ENCODE data around the gene HIPK2.

- TF ChIP-seq ZNF331 (CRISPR knock-in tag; IDR thresholded peaks at IDR 0.05; ENCODE audit: low read depth) (no peak), CTCF (conservative IDR thresholded peaks at IDR 0.05; ENCODE audit: low read depth in 2 of 2) (peak; percentile 13 to 18; a peak in 1 of 4 replicates), STAT1 (IDR thresholded peaks at IDR 0.05; ENCODE audit: unreplicated experiment) (no peak), POLR2AphosphoS5 (IDR thresholded peaks at IDR 0.05; ENCODE audit: low read depth) (no peak), EZH2phosphoT487 (IDR thresholded peaks at IDR 0.05; ENCODE audit: unreplicated experiment) (no peak)
Measured at GRCh38 chr7:139710036-139710435, 67.8 kb downstream of the HIPK2 start.

Data from GM23338 (cell line).